ENCODE data around the gene CLEC20A.

CLEC20A gene

GRCh38 chr1:178467837-178468236 is 28.9 kb downstream of the CLEC20A start:
- DNase-seq, result no peak

GRCh38 chr1:178465011-178465410 is 31.8 kb downstream of the CLEC20A start:
- no peak for DNase-seq

- DNase-seq, result no peak
Measured at GRCh38 chr1:178464566-178464965, 32.2 kb downstream of the CLEC20A start.

GRCh38 chr1:178464141-178464540 is 32.6 kb downstream of the CLEC20A start:
- no peak for DNase-seq

- no peak for DNase-seq
Measured at GRCh38 chr1:178461701-178462100, 35.1 kb downstream of the CLEC20A start.

- DNase-seq, result no peak
Measured at GRCh38 chr1:178461104-178461503, 35.7 kb downstream of the CLEC20A start.

- DNase-seq, result no peak
Measured at GRCh38 chr1:178458203-178458602, 38.6 kb downstream of the CLEC20A start.

- no peak for DNase-seq
Measured at GRCh38 chr1:178457651-178458050, 39.1 kb downstream of the CLEC20A start.

GRCh38 chr1:178456472-178456871 is 40.3 kb downstream of the CLEC20A start:
- DNase-seq, result no peak

- DNase-seq, result no peak
Measured at GRCh38 chr1:178452013-178452412, 44.8 kb downstream of the CLEC20A start.

GRCh38 chr1:178451529-178451928 is 45.2 kb downstream of the CLEC20A start:
- no peak for DNase-seq

- no peak for DNase-seq
Measured at GRCh38 chr1:178450871-178451270, 45.9 kb downstream of the CLEC20A start.

GRCh38 chr1:178442925-178443324 is 53.8 kb downstream of the CLEC20A start:
- no peak for DNase-seq

- DNase-seq, result no peak
Measured at GRCh38 chr1:178438432-178438831, 58.3 kb downstream of the CLEC20A start.

- DNase-seq, result no peak
Measured at GRCh38 chr1:178436899-178437298, 59.9 kb downstream of the CLEC20A start.

- DNase-seq, result no peak
Measured at GRCh38 chr1:178434899-178435435, 61.8 kb downstream of the CLEC20A start.

- DNase-seq, result no peak
Measured at GRCh38 chr1:178434360-178434759, 62.4 kb downstream of the CLEC20A start.
